ENCODE results near the gene NMNAT3.
"Not testable (repeated sequence)": the region's sequence is repeated elsewhere in the genome, so short reads cannot be mapped to it uniquely, and the experiment has no call there.

NMNAT3 gene

DNA sequence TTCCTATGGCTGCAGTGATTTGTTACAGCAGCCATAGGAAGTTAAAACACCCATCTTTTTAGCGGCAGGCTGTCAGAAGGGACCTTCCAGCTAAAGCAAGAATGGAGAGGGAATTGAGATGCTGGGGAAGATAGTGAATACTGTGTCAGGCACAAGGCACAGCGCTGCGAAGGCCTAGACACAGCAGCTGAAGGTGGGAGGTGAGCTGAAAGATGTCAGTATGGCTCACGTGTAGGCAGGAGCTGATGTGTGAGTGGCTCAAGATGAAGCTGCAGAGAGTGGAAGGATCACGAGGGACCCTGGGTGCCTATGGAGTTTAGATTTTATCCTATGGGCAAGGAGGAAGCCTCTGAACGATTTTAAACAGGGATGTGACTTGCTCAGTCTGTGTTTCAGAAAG is 44.3 kb downstream of the NMNAT3 start:
- no peak for DNase-seq

DNA sequence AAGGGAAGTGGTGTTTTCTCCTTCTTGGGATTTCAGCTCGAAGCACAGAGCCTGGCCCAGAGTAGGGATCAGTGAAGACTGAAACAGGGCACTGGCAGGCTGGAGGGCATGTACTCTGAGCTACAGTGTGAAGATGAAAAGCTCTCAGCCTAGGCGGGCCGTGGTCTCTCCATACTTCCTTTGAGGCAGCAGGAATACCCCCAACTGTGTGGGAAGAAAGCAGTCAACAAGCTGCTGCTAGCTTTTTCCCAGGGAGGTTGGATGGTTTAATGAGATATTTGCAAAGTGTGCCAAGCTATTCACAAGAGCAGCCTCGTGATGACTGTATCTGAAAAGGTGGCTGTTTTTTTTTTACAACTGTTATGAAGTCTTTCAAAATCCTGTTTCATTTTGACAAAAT is 47.2 kb downstream of the NMNAT3 start:
- no peak for DNase-seq

DNA sequence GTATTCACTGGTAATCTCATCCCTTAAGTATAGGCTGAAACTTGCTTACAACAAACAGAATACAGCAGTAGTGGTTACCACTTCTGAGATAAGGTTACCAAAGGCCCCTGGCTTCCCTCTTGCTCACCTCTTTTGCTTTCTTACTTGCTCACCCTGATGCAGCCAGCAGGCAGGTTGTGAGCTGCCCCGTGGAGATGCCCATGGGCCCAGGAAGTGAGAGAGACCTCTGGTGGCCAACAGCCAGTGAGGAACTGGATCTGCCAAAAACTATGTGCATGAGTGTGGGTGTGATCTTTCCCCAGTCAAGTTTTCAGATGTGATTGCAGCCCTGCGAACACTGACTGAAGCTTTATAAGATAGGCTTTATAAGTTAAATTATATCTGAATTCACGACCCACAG is 48.7 kb downstream of the NMNAT3 start:
- DNase-seq = peak; percentile 5

DNA sequence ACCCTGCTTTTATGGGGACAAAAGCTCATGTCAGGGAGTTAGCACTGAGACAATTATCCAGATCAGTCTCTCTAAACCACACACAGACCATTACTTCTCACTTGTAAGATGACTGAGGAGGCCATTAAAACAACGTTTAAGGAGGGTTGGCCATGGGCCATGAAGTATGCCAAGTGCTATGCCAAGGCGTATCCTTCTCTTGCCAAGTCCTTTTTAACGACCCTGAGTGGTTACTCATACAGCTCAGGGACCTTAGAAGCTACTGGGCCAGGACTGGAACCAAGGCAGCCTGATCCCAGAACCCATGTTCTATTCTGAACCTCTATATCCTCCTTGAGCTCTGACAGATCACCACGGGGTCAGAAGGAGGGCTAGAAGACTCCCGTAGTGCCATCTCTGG is 50.0 kb downstream of the NMNAT3 start:
- no peak for DNase-seq

DNA sequence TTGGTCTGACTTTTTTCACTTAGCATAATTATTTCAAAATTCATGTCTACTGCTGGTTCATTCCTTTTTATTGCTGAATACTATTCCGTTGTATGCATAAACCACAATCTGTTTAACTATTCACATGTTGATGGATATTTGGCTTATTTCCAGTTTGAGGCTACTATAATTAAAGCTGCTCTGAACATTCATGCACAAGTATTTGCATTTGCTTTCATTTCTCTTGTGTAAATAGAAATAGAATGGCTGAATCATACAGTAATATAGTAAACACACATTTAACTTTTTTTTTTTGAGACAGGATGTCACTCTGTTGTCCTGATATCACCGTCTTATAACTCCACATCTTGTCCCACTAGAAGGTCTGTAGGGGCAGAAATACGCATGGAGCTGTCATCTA is 57.3 kb downstream of the NMNAT3 start:
- DNase-seq = no peak

DNA sequence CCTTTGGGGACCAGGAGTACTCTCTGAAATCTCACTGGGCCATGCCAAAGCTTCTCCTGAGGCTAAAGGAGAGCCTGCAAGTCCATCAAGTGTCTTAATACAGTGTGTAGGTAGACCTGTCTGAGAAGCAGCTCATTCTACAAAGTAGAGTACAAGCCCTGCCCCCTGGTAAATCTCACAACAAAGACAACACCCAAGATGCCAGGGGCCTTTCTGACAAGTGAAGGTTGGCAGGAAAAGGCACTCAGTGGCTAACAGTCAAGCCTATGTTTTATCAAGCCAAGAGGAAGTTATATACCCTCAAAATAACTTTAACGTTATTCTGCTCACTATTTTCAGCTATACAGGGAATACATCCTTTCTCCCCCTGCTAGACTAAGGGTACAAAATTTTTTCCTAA is 58.3 kb downstream of the NMNAT3 start:
- DNase-seq = no peak

DNA sequence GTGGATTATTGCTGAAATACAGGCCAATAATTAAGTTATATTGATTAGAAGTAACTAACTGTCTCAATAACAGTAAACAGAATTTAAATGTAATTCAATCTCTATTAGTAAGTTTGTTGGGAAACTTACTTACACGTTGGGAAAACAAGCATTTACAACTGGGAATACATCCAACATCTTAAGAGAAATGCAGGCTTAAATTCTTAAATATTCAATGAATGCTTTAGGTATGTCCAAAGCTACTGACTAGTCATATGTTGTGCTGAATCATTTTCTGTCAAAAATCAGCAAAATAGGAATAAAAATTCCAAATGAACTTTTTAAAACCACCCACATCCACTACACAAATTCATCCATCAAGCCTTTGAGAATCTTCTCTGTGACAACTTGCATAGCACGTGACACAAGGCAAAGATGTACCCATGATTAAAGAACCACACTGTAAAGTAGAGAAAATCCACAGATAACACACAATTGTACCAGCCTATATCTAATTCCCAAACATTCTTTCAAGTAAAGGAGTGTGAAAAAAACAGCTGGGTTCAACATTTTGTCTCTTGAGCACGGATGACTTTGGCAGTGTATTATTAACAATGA is 60.0 kb downstream of the NMNAT3 start:
- no peak for DNase-seq

DNA sequence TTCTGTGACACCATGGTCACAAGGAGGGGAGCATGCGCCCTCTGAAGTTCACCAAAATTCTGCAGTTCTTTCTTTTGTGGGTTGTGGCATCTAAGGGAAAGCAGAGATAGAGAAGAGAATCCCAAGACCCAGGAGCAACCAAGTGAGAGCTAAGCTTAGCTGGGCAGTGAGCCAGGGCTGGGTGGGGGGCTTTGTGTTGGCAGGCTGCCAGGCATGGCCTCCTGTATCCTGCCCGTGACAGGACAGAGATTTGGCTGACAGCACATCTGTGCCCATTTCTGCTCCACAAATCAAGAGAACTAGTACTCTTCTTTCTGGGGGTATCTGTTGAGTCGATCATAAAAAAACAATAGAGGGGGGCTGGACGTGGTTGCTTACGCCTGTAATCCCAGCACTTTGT is 66.2 kb downstream of the NMNAT3 start:
- DNase-seq = no peak

DNA sequence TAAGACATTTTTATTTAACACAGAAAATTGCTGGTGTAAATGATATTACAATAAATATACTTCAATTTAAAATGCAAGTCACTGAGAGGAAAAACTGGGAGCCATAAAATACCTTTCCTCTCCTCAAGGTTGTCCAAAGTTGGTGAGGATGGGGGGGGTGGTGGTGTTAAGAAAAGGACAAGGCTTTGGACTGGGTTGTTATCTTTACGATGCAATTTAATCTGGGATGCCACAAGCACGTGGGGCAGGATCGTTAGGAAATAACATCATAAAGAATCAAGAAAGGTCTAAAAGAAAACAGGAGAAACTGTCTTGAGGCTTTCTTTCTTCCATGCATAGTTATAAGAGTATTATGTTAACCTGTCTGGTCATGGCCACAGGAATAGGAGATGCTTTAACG is 66.9 kb downstream of the NMNAT3 start:
- DNase-seq = no peak

DNA sequence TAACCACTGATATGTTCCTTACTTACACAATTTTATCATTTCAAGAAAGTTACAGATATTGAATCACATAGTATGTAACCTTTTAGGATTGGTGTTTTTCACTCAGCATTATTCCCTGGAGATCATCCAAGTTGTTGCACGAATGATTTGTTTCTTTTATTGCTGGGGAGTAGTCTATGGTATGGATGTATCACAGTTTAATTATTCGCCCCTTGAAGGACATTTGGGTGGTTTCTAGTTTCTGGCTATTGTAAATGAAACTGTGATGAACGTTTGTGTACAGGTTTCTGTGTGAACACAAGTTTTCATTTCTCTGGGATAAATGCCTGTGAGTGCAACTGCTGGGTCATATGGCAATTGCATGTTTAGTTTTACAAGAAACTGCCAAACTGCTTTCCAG is 68.8 kb downstream of the NMNAT3 start:
- DNase-seq = no peak

DNA sequence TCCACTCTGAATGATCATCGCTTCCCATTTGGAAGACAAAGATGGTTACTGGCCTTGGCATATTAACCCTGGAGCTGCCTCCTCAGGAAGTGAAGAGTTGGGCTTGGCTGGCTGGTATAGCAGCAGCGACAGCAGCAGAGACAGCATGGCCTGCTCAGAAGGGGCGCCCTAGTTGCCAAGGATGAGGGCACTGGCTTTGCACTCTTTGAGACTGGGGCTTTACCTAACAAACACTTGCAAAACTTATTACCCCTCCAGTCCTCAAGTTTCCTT is 69.7 kb downstream of the NMNAT3 start:
- DNase-seq = no peak

DNA sequence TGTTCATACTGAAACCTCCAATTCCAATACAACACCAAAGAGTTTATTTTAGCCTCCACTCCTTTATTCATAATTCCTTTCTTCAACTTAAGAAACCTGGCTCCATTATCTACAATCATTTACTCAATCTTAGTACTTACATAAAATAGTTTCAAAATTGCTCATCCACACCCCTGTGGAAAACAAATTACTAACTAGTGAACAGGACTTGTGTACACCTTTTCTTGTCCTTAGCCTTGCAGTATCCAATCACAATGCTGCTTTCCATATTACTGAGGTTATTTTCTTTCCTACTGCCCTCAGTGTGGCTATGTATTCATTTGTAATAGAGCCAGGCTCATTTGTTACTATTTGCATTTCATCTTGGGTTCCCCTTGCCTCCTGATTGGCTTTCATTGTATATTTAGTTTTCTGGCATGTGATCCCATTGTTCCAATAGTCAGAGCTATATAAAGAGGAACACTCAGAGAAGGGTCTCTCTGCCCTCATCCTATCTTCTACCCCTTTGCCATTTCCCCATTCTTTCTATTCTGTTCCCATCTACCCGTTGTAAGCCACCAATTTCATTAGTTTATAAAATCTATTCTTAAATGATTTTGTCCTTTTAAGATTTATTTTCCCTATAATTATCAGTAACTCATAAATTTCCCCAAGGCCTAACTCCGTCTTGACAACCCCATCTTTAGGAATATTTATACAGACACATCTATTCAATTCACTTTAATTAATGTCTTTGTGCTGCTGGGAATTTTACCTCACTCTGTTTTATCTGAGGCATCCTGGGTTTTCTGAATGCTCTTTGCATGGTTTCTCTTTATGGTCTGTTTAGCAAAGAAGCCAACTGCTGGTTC is 70.3 kb downstream of the NMNAT3 start:
- no peak for DNase-seq

DNA sequence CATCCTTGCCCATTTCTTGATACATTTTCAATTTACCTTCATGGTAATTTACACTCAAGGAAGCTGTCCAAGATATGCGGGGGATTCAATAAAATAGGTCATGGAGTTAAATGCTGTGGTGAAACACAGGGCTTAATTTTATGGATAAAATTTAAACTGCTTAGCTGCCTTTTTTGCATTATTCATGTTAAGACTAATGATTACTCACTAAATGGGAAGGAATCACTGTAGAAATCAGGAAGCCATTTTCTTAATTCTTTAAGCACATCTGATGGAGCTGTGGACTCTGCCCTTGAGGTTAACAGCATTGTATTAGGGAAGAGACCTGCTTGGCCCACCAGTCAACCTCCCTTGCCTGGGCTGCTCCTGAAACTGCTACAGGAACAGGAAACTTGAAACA is 75.8 kb downstream of the NMNAT3 start:
- no peak for DNase-seq

DNA sequence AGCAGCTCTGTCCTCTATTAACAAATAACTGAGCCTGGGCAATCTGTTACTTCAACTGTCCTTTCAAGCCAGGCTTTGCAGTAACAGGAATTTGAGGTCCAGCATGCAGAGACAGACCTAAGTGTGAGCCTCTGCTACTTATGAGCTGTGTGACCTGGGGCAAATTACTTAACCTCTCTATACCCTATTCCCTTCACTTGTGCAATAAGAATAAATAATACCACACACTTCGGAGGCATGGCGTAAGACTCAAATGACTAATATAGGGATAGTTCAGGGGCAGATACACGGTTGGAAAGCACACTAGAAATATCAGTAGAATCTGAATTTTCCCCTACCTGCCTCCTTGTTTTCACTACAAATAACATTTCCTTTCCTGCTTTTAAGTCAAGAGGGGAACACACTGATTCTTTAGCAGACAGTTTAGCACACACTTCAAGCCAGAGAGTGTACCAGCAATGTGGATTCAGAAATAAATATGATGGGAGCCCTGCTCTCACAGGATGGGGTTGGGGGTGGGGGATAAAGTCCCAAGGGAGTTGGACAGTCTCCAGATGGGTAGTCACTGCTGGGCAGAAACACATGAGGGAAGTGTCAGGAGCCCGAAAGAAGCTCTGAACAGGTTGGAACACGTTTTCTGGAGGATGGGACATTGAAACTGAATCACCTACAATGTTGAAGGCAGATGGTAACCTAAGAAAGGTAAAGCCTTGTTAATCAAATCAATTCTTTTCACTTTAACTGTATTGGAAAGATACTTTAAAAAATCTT is 76.4 kb downstream of the NMNAT3 start:
- DNase-seq = no peak

DNA sequence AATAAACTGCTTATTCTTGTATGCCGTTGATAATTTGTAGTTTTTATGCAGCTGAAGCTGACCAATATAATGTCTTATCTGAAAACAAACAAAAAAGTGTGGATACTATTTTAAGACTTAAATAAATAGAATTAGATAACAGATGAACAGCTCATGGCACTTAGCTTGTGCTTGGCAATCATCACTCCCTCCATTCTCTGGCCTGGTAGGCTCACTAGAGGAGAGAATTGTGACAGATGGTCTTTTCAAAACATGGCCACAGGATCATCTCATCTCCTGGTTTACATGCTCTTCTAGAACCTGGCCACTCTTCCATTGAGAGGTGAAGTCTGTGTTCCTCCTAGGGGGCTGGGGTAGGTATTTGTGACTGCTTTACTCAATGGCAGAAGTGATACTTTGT is 79.8 kb downstream of the NMNAT3 start:
- DNase-seq = no peak

DNA sequence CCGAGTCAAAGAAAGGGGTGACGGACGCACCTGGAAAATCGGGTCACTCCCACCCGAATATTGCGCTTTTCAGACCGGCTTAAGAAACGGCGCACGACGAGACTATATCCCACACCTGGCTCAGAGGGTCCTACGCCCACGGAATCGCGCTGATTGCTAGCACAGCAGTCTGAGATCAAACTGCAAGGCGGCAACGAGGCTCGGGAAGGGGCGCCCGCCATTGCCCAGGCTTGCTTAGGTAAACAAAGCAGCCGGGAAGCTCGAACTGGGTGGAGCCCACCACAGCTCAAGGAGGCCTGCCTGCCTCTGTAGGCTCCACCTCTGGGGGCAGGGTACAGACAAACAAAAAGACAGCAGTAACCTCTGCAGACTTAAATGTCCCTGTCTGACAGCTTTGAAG is 86.6 kb downstream of the NMNAT3 start:
- DNase-seq = not testable (repeated sequence)

DNA sequence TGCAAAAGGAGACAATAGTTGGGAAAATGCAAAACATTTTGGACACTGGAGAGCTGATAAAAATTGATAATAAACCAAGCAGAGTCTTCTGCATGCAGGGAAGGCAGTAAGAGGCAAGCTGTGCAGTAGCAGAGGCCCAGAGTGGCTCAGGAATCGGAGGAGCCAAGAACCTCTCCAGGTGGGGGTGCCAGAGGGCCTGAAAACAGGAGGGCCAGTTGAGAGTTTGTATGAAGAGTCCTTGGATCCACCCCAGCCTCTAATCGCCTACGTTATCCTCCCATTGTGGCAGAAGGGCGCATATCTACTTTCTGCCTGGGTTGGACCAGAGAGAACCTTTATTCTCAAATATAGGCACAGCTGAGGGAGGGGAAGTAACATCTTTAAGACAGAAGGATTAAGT is 89.3 kb downstream of the NMNAT3 start:
- DNase-seq = no peak

DNA sequence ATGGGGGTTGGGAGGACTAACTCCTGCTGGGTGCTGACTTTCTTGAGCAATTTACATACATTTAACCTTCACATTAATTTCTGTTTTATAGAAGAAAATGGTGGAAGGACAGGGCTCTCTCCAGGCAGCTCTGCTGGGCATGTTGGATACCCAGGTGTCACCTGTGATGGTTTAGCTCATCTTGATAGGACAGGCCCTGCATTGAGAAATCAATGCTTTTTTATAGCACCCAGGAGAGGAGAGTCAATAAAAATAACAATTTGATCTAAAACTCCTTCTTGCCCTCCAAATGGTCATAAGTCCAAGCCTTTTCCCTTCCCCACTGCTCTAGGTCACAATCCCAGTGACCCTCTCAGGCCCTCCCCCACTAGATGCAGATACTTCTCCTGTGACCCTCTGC is 90.0 kb downstream of the NMNAT3 start:
- no peak for DNase-seq

DNA sequence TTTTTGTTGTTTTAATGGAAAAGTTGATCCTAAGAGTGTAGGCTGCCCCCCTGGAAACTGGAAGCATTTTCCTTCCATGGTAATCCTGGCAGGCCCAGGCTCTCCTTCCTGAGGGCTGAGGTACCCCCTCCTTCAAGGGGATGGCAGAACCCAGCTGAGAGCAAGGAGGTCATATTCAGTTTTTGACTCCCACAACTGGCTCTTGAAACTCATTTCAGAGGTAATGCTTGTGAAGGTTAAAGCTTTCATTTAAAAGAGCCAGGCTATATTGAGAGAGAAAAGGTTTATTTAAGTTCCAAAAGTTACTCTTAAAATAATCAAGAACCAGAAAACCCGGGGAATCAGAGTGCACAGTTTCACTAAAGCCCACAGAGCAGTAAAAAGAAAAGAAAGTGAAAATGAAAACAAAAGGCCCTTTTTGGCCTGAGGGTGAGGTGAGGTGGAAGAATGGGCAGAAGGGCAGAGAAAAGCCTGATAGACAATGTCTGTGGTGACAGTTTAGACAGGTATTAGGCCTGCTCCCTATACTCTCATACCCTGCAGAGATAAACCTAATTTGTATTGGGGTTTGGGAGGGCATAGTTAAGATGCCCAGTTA is 91.3 kb downstream of the NMNAT3 start:
- DNase-seq = no peak

DNA sequence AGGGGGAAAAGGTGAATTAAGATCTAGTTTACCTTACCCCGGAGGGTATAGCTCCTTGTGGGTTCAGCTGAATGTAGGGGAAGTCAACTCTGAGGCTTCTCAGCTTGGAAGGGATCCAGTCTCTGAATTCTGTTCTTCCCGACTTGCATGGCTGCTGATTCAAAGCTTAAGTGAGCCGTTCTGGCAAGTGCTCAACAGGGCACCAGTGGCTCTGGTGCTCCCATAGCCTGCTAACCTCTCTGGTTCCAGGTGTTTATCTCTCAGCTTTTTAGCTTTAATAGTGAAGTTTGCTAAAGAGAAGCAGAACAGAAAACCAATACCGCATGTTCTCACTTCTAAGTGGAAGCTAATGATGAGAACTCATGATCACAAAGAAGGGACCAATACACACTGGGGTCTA is 92.0 kb downstream of the NMNAT3 start:
- DNase-seq = no peak

DNA sequence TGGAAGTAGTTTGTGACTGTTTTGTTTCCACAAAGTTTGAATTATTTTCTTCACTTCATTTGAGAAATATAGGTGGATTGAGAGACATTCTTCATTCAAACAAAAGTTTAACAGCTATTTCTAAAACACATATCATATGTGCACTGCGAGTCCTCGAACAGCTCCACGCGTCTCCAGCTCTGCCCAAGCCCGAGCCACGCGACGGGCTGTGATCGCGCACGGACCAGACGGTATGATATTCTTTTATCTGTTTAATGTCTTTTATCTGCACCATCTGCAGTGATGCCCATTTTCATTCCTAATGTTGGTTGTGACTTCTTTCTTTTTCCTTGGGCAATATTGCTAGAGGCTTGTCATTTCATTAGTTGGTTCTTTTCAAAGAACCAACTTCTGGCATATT is 94.1 kb downstream of the NMNAT3 start:
- not testable (repeated sequence) for DNase-seq

DNA sequence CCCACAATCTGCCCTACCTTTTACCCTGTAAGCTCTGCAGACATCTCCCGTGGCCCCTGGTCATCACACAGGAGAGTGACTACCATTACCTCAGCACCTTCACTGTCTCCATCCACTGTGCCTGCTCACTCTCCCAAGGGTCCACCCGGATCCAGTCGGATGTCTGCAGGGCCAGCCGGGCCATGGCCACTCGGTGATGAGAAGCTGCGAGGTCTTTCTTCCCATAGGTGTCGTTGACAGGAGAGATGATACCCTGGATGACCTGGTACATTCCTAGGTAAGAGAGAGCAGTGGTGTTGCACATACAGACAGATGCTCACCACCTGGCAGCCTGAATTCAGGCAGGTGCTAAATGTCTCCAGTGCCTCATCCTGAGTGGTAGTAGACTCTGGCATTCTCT is 99.0 kb downstream of the NMNAT3 start:
- no peak for DNase-seq

DNA sequence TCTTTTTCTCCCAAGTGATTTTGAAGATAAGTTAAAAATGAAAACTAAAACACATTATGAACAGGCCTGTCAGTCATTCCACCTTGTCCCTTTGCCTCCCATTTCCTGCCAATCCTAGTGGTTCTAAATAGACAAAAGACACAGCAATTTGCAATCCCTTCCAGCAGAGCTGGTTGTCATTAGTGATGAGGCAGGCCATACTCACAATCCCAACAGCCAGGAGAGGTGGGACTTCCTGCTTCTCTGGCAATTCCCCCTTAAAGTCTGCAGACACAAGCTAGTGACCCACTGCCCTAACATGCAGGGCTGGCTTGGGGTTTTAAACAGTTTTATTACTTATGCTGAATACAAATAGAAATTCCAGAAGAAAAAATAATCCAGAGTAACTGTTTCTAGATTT is 99.9 kb downstream of the NMNAT3 start:
- no peak for DNase-seq

DNA sequence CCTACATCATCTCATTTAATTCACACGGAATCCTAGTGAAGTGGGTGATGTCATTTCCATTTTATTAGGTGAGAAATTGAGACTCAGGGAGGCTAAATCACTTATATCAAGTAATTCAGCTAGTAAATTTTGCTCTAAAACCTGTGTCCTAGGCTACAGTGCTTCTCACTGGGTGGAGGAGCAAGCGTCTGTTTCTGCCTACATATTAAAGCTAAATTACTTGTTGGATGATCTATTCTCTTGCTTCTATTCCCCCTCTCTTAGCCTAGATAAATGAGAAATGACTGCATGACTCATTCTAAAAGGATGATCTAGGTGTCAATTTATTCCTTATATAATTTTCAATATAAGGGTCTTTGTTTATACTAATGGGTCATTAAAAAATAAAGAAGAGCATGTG is 100.4 kb downstream of the NMNAT3 start:
- DNase-seq = no peak
